T-helper 2 cell treated with Interferon-gamma antibody and Interleukin-4, amounts not matched to agents 100 ng/mL and 5 ng/mL, for 36 hours (primary cell): Measurements from ENCODE around the gene TMEM191B. TPM values are rescaled to one million over a fixed set of nuclear protein-coding genes. Genes with fewer than 3 reads are reported as not detected.
"Not testable (repeated sequence)": the region's sequence is repeated elsewhere in the genome, so short reads cannot be mapped to it uniquely, and the experiment has no call there.

Experiments used
- intact Hi-C: fragments of 100-400 bp; cut with micrococcal nuclease; formaldehyde crosslinking; loops from one replicate; pipeline ENCODE4 v1.15.1; 2023
- total RNA-seq: library from RNA; stranded (reverse); gene quantifications from 2 replicates; pipeline ENCODE4 v1.2.3, GENCODE V29; 2022

The TMEM191B gene
- total RNA-seq, 1 donor from 2014 or later: not detected

DNA sequence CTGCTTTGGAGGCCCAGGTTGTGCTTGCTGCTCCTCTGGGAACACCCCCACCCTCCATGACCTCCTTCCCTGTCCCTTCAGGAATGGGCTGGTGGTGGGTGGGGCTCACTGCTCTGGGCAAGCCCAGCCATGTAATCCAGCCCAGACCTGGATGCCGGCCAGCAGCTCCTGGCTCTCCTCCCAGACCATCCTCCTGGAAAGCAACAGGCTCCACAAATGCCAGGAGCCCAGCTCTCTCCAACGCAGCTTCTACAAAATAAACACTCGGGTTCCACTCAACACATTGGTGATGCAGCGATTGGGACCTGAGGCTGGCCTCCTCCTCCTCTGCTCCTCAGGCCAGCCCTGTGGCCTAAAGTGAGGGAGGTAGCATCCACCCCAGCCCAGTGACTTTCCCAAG, 30.9 kb downstream of the TMEM191B start:
- intact Hi-C loops: not testable (repeated sequence)

DNA sequence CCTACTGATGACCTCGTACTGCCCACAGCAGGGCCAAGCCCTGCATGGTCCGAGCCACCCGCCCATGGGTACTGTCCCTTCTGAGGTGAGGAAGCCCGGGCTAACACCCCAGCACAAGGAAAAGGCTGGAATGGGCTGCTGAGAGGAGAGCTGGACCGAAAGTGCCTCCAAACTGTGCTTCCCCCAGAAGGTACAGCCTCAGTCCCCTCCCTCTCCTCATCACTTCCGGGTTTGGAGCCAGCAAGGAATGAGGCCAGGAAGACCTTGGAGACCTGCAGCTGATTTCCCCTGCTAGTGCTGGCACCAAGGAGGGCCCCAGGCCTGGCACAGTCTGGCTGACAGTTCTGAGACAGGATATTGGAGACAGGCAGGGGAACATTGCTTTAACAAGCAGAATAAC, 31.3 kb downstream of the TMEM191B start:
- intact Hi-C loops: not testable (repeated sequence)

DNA sequence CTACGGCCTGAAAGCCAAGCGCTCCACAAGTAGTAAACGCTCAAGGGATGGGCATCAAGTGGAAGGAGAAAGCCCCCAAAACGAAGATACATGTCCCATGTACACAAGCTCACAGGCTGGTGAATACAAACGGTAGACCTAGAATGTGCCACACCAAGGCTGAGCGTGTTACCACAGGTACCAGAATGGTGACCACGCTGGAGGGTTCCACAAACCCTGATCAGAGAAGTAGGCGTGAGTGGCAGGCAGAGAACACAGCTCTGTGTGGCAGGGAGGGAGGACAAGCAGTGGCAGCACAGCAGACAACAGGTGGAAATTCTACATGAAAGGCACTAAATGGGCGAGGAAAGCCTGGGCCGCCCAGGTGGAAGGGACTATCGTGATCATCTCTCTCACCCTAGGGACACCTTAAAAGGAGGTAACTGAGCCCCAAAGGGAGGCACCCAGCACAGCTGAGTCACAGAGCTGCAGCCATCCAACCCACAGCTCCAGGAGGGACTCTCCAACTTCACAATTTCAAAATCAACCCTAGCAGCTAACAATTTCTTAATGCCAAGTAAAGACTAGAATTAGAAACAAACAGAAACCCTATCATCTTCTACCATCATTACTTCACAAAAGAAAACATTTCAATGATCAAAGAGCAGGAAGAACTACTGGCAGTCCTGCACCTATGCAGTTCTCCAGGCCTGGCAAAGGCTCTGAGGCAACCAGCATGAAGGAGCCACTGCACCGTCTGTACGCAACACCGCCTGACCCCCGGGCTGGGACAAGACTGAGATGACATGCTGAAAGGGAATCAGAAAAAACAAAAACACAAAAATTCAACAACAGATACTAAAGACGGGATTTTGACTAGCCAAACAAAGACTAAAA, 32.7 kb downstream of the TMEM191B start:
- intact Hi-C loops: not testable (repeated sequence)

DNA sequence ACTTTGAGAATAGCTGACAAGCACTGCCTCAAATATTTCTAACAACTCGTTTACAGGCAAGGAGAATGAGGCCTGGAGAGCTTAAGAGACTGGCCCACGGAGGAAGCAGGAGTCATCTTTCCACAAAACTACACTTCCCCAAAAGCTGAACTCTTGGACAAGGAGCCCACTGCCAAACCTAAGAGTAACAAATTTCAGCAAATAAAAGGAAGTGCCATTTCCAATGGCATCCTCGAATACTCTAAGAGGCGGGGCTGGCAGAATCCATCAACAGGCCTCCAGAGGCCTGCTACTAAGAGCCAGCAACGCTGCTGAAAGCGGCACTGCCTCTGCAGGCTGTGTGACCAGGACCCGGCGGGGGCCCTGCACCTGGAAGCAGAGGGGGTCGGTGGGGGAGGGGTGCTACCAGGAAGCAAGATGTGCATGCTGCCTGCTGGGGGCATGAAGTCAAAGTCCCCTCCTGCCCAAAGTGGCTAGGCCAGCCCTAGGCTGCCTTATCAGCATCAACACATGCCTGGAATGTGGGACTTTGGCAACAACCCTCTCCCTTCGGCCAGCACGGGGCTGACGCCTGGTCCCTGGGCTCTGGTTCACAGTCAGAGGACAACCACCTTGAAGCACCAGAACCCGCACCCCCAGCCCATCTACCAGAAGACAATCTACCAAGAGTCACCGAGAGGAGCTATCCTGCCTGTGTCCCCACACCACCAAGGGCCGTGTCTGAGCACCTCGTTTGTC, 43.1 kb downstream of the TMEM191B start:
- intact Hi-C loops: not testable (repeated sequence)

DNA sequence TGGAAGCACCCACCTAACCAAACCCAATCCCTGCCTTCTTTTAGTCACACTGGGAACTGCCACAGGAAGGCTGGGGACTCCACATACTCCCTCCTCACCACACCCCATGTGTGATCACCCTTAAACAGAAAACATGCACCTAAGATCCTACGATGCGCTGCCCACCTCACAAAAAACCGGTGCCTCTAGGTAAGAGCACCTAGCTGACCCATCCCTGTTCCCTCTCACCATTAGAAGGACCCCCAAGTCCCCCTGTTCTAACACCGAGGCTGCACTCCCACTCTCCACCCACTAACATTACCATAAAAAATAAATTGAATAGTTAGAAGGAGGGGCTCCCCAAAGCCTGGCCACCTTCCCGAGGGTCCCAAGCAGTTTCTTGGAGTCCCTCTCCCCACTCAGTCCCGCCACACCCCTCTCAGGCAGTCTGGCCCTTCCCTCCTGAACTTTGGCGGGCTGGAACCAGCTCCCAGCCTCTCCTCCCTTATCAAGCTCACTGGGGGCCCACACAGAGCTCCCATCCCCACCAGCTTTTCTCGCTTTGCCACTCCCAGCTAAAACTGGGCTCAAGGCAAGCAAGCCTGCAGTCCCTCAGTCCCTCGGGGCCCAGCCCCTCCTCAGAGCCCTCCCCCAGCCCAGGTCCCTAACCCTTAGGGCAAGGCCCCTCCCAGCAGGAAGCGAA, 46.0 kb downstream of the TMEM191B start:
- intact Hi-C loops: not testable (repeated sequence)

DNA sequence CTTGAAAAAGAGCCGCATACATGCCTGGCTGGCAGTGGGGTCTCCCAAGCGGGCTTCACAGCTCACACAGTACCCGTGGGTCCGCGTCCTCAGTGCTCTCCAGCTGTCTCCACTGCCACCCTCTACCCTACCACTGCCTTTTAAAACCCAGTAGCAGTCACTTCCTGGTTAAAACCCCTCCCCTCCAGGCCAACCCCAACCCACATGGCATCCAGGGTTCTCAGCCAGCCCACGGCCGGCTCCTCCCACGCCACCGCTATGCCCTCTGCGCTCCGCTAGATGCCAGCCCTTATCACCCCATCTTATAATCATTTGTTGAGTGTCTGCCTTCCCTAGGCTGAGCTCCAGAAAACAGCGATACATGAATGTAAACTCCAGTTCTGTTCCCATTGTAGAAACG, 47.0 kb downstream of the TMEM191B start:
- intact Hi-C loops: not testable (repeated sequence)

DNA sequence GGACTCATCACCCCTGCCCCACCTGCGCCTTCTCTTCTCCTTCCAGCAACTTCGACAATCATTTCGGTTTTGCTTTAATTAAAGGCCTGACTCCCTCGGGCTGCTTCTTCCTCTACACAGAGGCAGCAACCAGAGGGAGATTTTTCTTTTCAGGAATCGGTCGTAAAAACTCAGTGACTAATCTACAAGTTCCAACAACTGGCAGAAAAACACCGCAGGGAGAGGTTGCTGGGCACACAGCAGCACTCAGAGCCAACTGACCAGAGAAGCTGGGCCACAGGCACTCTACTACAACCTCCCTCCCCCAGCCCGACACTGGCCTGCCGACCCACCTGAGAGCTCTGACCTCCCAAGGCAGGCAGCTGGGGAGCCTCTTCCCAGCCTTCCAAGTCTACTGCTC, 48.1 kb downstream of the TMEM191B start:
- intact Hi-C loops: not testable (repeated sequence)

DNA sequence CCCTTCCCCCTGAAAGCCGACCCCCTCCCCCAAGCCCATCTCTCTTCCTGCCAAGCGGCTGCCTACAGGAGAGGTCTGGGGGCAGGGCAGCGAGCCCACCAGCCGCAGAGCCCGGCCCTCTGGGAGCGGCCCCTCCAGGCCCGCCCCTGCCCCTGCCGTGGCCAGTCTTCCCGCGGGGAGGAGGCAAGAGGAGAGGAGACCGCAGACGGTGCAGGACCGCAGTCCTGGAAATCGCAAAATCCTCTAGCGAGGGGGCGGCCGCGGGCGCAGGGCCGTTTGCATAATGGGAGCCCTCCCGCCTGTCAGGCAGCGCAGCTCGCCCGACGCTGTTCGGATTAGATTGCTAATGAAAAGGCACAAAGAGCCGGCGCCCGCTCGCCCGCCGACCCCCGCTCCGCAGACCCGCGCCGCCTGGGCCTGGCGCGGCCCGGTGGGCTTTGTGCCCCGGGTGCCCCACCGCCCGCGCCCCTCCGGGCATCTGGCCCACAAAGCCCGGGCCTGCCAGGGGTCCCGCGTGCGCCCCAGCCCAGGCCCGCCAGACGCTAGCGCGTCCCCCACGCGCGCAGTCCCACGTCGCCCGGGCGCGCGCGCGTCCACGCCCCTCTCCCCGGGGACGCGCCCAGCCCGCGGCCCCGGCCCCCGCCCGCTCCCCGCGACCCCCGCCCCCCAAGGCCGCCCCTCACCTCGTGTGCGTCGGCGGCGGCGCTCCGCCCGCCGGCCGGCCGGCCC, 49.7 kb downstream of the TMEM191B start:
- intact Hi-C loops: not testable (repeated sequence)

DNA sequence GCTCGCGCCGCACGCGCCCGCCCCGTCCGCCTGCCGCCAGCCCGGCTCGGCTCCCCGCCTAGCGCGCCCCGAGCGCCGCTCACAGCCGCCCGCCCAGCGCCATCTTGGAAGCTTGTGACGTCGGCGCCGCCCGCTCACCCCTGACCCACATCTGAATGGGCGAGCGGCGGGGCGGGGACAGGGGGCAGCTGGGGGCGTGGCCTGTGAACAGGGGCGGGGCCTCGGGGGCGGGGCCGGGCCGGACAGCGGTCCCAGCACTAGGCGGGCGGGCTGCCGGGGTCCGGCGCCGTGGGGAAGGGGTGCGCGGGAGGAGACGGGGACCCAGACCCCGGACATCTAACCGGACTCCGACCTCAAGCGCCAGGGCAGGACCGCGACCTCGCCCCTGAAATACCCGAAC, 50.2 kb downstream of the TMEM191B start:
- intact Hi-C loops: not testable (repeated sequence)

Other genes starting within 250 kb of the TMEM191B start
- not detected in 2 replicates for gene GGTLC3, start 9.6 kb upstream of the TMEM191B start, total RNA-seq
- 0.64 and 0.73 TPM in 2 replicates for gene RIMBP3, start 84.1 kb downstream of the TMEM191B start, total RNA-seq